ENCODE results near the gene MAN1A1.

DNA sequence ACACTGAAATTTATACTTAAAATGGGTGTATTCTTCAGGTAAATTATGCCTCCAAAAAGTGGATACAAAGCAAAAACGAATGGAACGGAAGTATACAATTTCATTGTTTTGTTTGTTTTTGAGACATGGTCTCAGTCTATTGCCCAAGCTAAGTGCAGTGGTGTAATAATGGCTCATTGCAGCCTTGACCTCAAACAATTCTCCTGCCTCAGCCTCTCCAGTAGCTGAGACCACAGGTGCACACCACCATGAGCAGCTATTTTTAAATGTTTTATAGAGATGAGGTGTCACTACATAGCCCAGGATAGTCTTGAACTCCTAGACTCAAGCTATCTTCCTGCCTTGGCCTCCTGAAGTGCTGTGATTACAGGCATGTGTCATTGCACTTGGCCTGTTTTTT is 122.2 kb downstream of the MAN1A1 start:
- TF ChIP-seq CTCF (IDR thresholded peaks at IDR 0.05; ENCODE audit: low read depth, low read length, poor library complexity, severe bottlenecking) (no peak), EZH2phosphoT487 (IDR thresholded peaks at IDR 0.05; ENCODE audit: borderline replicate concordance, low read length) (no peak)
